Loucy (cell line): ENCODE measurements around the gene PHOSPHO1.

Experiments used
- H2AFZ ChIP-seq: fragments of 200-600 bp; sonication (generic); 2 replicates; pipeline ENCODE4 v1.6.0; 2016; ENCODE audit warnings: antibody characterized with exemption, mild to moderate bottlenecking, low read length, moderate library complexity
- H3F3A ChIP-seq: fragments of 200-600 bp; 2 replicates; pipeline ENCODE4 v1.6.0; 2016; ENCODE audit warnings: antibody characterized with exemption, low read depth, mild to moderate bottlenecking
- H3K27me3 ChIP-seq: fragments of 200-600 bp; sonication (generic); 2 replicates; pipeline ENCODE4 v1.6.1; 2014; ENCODE audit warnings: low read length, mild to moderate bottlenecking; ENCODE audit not compliant: insufficient read depth, poor library complexity, severe bottlenecking
- H3K36me3 ChIP-seq: fragments of 200-600 bp; sonication (generic); 2 replicates; pipeline ENCODE4 v1.6.1; 2016; ENCODE audit warnings: low read length; ENCODE audit not compliant: insufficient read depth
- H3K4me1 ChIP-seq: fragments of 200-600 bp; sonication (generic); 2 replicates; pipeline ENCODE4 v1.5.1; 2014; ENCODE audit warnings: low read length, mild to moderate bottlenecking; ENCODE audit not compliant: insufficient read depth, poor library complexity, severe bottlenecking
- H3K4me2 ChIP-seq: fragments of 200-600 bp; sonication (generic); 2 replicates; pipeline ENCODE4 v1.6.0; 2014; ENCODE audit warnings: antibody characterized with exemption, low read length, low read depth, mild to moderate bottlenecking; ENCODE audit not compliant: poor library complexity, severe bottlenecking
- H3K4me3 ChIP-seq: fragments of 200-600 bp; sonication (generic); 2 replicates; pipeline ENCODE4 v1.5.1; 2014; ENCODE audit warnings: low read length, mild to moderate bottlenecking, mixed read lengths; ENCODE audit not compliant: poor library complexity, severe bottlenecking
- H3K79me2 ChIP-seq: fragments of 200-600 bp; sonication (generic); 2 replicates; pipeline ENCODE4 v1.6.1; 2014; ENCODE audit warnings: low read length; ENCODE audit not compliant: insufficient read depth
- H3K9ac ChIP-seq: fragments of 200-600 bp; sonication (generic); 2 replicates; pipeline ENCODE4 v1.6.0; 2014; ENCODE audit warnings: mild to moderate bottlenecking, low read depth, low read length, moderate library complexity; ENCODE audit not compliant: poor library complexity, severe bottlenecking
- H3K9me2 ChIP-seq: fragments of 200-600 bp; sonication (generic); replicated peaks from 2 replicates; pipeline ENCODE4 v1.6.1; 2016; ENCODE audit warnings: low read depth, low read length, mixed read lengths
- H3K9me3 ChIP-seq: fragments of 200-600 bp; sonication (generic); 2 replicates; pipeline ENCODE4 v1.6.1; 2014; ENCODE audit warnings: mild to moderate bottlenecking, antibody characterized with exemption, low read length, low read depth; ENCODE audit not compliant: insufficient read depth
- H4K20me1 ChIP-seq: fragments of 200-600 bp; sonication (generic); 2 replicates; pipeline ENCODE4 v1.6.0; 2014; ENCODE audit warnings: antibody characterized with exemption, low read length, mild to moderate bottlenecking; ENCODE audit not compliant: insufficient read depth, poor library complexity, severe bottlenecking
- EZH2phosphoT487 ChIP-seq: fragments of 200-600 bp; IDR thresholded peaks from 2 replicates; pipeline ENCODE4 v1.6.1; 2018; ENCODE audit warnings: antibody characterized with exemption, mild to moderate bottlenecking, moderate library complexity, borderline replicate concordance
- TF ChIP-seq, protein P1 (sequence below): fragments of 200-600 bp; sonication (generic); conservative IDR thresholded peaks from 2 replicates; pipeline ENCODE4 v1.5.1; 2014; ENCODE audit warnings: mild to moderate bottlenecking, antibody characterized with exemption, low read length

The PHOSPHO1 gene

DNA sequence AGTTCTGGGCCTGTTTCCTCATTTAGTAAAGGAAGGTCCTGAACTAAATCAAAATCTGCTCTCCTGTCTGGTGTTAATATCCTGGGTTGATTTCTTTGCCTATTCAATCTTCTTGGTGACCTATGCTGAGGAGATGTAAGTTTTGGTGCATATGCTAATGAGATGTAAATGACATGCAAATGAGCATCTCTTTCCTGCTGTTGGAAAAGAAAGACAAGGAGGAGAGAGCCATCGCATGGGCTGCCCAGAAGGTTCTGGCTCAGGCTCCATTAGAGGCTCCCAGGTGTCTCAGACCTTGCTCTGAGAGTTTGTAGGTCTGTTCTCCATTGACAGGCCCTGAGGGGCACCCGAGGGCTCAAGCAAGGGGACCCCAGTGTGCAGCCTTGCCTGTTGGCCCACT lies 16.7 kb downstream of the PHOSPHO1 start:
- no peaks in the 10 kb centered on the region for H4K20me1 ChIP-seq
- peak overlapping the region; percentile 97 for H3K4me2 ChIP-seq
- H3K79me2 ChIP-seq, result peaks cover 59% of the 10 kb centered on the region
- no peak overlapping the region for H3K9ac ChIP-seq
- H3K9me3 ChIP-seq, result no peaks in the 10 kb centered on the region
- TF ChIP-seq EZH2phosphoT487, result no peak
- TF ChIP-seq, protein P1, sequence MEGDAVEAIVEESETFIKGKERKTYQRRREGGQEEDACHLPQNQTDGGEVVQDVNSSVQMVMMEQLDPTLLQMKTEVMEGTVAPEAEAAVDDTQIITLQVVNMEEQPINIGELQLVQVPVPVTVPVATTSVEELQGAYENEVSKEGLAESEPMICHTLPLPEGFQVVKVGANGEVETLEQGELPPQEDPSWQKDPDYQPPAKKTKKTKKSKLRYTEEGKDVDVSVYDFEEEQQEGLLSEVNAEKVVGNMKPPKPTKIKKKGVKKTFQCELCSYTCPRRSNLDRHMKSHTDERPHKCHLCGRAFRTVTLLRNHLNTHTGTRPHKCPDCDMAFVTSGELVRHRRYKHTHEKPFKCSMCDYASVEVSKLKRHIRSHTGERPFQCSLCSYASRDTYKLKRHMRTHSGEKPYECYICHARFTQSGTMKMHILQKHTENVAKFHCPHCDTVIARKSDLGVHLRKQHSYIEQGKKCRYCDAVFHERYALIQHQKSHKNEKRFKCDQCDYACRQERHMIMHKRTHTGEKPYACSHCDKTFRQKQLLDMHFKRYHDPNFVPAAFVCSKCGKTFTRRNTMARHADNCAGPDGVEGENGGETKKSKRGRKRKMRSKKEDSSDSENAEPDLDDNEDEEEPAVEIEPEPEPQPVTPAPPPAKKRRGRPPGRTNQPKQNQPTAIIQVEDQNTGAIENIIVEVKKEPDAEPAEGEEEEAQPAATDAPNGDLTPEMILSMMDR, result no peak
- H3F3A ChIP-seq, result no peaks in the 10 kb centered on the region
- no peaks in the 10 kb centered on the region for H3K27me3 ChIP-seq
- H3K4me3 ChIP-seq, result peak overlapping the region; percentile 19
- no peak overlapping the region for H2AFZ ChIP-seq
- no peaks in the 10 kb centered on the region for H3K9me2 ChIP-seq
- H3K36me3 ChIP-seq, result no peaks in the 10 kb centered on the region
- peaks cover 81% of the 10 kb centered on the region for H3K4me1 ChIP-seq

DNA sequence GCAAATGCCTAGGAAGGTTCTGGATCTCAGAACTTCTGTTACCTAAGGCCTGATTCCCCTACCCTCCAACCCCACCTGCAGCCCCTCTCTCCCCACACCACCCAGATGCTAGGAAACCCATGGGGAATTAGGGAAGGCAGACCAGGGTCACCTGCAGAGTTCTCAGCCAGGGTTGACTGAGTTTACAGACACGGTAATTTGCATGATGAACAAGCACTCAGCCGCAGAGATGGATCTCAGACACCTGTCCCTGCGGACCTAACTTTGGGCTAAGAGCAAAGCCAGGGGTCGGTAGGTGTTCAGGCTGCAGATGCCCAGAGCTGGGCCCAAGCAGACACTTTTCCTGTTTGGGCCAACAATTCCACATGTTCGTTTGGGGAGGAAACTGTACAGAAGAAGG lies 17.2 kb downstream of the PHOSPHO1 start:
- H3K4me2 ChIP-seq, result peak overlapping the region; percentile 97
- H3K9me2 ChIP-seq, result no peaks in the 10 kb centered on the region
- peak overlapping the region; percentile 35 for H3K9ac ChIP-seq
- H3K4me1 ChIP-seq, result peaks cover 81% of the 10 kb centered on the region
- peak overlapping the region; percentile 19 for H3K4me3 ChIP-seq
- H4K20me1 ChIP-seq, result no peaks in the 10 kb centered on the region
- H3K9me3 ChIP-seq, result no peaks in the 10 kb centered on the region
- no peaks in the 10 kb centered on the region for H3K27me3 ChIP-seq
- peaks cover 59% of the 10 kb centered on the region for H3K79me2 ChIP-seq
- TF ChIP-seq, protein P1, result no peak
- no peak for TF ChIP-seq EZH2phosphoT487
- H3K36me3 ChIP-seq, result no peaks in the 10 kb centered on the region
- H2AFZ ChIP-seq, result no peak overlapping the region
- H3F3A ChIP-seq, result no peaks in the 10 kb centered on the region

DNA sequence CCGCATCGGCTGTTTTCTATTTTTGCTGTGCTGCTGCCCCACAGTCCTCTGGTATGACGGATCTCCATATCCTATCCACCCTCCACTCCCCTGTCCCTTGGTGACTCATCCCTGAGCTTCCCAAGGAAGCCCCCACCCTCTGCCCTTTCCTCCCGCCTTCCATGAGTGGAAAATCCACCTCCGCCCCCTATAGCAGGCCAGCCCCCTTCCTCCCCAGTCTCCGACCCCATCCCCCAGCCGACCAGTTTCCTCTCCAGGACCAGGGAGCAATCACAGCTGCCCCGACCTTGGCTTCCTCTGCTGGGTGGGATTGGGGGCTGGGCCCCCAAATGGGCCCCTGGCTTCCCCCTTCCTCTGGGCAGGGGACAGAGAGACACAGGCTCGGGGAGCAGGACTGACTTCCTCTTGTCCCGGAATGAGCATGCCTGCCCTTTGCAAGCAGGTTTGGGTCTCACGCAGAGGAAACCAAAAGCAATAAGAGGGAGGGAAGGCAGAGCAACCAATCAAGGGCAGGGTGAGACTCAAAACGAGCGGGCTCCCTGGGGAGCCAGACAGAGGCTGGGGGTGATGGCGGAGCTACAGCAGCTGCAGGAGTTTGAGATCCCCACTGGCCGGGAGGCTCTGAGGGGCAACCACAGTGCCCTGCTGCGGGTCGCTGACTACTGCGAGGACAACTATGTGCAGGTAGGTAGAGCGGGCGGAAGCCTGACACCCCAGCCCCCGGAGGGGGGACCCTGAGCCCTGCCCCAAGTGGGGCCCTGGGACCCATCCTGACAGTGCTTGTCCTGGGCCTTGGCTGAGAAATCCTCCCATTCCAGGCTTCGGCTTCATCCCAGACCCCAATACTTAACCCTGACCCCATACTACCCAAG lies 20.2 kb downstream of the PHOSPHO1 start, which contains the start of the genes ABI3 and GNGT2:
ABI3 (plus strand) TSS at position 550 of the 872 bp plus-strand sequence; CDS start at position 568, 18 bp downstream.
GNGT2 (minus strand) TSS at position 417 of the 872 bp plus-strand sequence. CDS start 3,152 bp downstream, outside the sequence.
- H3K4me1 ChIP-seq, result peaks cover 59% of the 10 kb centered on the region
- peak within 1 kb of the TSS; percentile 97 for H3K4me2 ChIP-seq
- H3F3A ChIP-seq, result no peaks in the 10 kb centered on the region
- H3K4me3 ChIP-seq, result peak within 1 kb of the TSS; percentile 82
- H3K36me3 ChIP-seq, result no peaks in the 10 kb centered on the region
- H3K9ac ChIP-seq, result peak within 1 kb of the TSS; percentile 83
- TF ChIP-seq, protein P1, result no peak
- no peak for TF ChIP-seq EZH2phosphoT487
- peak within 1 kb of the TSS; percentile 32 for H2AFZ ChIP-seq
- H4K20me1 ChIP-seq, result no peaks in the 10 kb centered on the region
- H3K9me2 ChIP-seq, result no peaks in the 10 kb centered on the region
- peaks cover 47% of the 10 kb centered on the region for H3K79me2 ChIP-seq
- H3K27me3 ChIP-seq, result no peaks in the 10 kb centered on the region
- H3K9me3 ChIP-seq, result no peaks in the 10 kb centered on the region
